RKO (cell line): Measurements from ENCODE around the gene AP1G1.
"Not testable (repeated sequence)": the region's sequence is repeated elsewhere in the genome, so short reads cannot be mapped to it uniquely, and the experiment has no call there.

Experiments
- DNase-seq: peaks from one replicate; pipeline ENCODE4 v3.0.0-alpha.2; 2016; ENCODE audit warnings: low spot score

Gene AP1G1

GRCh38 chr16:71808593-71809459 is at the start of gene AP1G1:
TSS of gene AP1G1 (minus strand) at chr16:71808834. CDS start at chr16:71789479, 19,355 bp downstream.
- peak; percentile 98 for DNase-seq

- DNase-seq: no peak
These were observed 47.5 kb upstream of the AP1G1 start for GRCh38 chr16:71855937-71856662.

- no peak for DNase-seq
These were observed 45.8 kb upstream of the AP1G1 start for GRCh38 chr16:71854369-71854948.

GRCh38 chr16:71853413-71853812 is 44.8 kb upstream of the AP1G1 start:
- no peak for DNase-seq

- DNase-seq: no peak
These were observed 43.9 kb upstream of the AP1G1 start for GRCh38 chr16:71852561-71852960.

- no peak for DNase-seq
These were observed 43.5 kb upstream of the AP1G1 start for GRCh38 chr16:71852158-71852557.

GRCh38 chr16:71851746-71852145 is 43.1 kb upstream of the AP1G1 start:
- DNase-seq: no peak

GRCh38 chr16:71848622-71849021 is 40.0 kb upstream of the AP1G1 start:
- DNase-seq: no peak

- DNase-seq: no peak
These were observed 38.5 kb upstream of the AP1G1 start for GRCh38 chr16:71847096-71847495.

- no peak for DNase-seq
These were observed 37.8 kb upstream of the AP1G1 start for GRCh38 chr16:71846431-71846830.

GRCh38 chr16:71845639-71846430 is 37.2 kb upstream of the AP1G1 start, which contains the start of gene ATXN1L:
TSS of gene ATXN1L (plus strand) at chr16:71845976. CDS start at chr16:71849741, 3,765 bp downstream.
- DNase-seq: peak; percentile 91

- DNase-seq: no peak
These were observed 34.9 kb upstream of the AP1G1 start for GRCh38 chr16:71843572-71843971.

- DNase-seq: no peak
These were observed 31.4 kb upstream of the AP1G1 start for GRCh38 chr16:71840052-71840451.

GRCh38 chr16:71837150-71837549 is 28.5 kb upstream of the AP1G1 start:
- no peak for DNase-seq

- DNase-seq: no peak
These were observed 25.7 kb upstream of the AP1G1 start for GRCh38 chr16:71834291-71834690.

GRCh38 chr16:71832112-71832511 is 23.5 kb upstream of the AP1G1 start:
- DNase-seq: not testable (repeated sequence)

- DNase-seq: not testable (repeated sequence)
These were observed 23.1 kb upstream of the AP1G1 start for GRCh38 chr16:71831698-71832097.

GRCh38 chr16:71830359-71830758 is 21.7 kb upstream of the AP1G1 start:
- DNase-seq: no peak

GRCh38 chr16:71826533-71827017 is 17.9 kb upstream of the AP1G1 start:
- no peak for DNase-seq

GRCh38 chr16:71817155-71817500 is 8.5 kb upstream of the AP1G1 start:
- DNase-seq: not testable (repeated sequence)

GRCh38 chr16:71811261-71811803 is 2.7 kb upstream of the AP1G1 start:
- DNase-seq: no peak

GRCh38 chr16:71810155-71810530 is 1.5 kb upstream of the AP1G1 start:
- DNase-seq: not testable (repeated sequence)
